Measurements from ENCODE around the gene VAT1L.

The VAT1L gene

GRCh38 chr16:77836801-77837200 lies 48.4 kb downstream of the VAT1L start:
- no peak for DNase-seq

DNA sequence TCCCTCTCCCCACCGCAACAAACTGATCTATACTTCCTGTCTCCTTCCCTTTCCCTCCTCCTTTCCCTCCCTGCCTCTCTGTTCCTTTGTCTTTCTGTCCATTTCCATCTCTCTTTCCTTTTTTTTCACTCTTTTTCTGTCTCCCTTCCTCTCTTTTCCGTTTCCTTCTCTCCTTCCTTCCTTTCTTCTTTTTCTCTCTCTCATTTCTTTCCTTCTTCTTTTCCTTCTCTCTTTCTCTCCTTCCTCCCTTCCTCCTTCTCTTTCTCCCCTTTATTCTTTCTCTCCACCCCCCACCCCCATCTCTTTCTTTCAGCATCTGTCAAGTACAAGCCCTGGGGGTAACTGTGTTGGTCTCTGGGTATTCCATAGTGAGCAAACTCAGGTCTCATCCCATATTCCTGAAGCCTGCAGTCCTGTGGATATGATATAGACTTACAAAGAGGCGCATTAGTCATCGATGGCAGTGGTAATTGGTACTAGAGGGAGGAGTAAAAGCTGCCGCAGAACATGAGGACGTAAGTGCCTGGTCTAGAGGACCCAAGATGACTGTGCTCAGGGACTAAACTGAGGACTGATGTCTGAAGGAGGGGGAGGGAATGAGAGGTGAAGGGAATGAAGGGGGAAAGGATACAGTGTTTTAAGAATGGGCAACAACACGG lies 50.4 kb downstream of the VAT1L start:
- no peak for DNase-seq

DNA sequence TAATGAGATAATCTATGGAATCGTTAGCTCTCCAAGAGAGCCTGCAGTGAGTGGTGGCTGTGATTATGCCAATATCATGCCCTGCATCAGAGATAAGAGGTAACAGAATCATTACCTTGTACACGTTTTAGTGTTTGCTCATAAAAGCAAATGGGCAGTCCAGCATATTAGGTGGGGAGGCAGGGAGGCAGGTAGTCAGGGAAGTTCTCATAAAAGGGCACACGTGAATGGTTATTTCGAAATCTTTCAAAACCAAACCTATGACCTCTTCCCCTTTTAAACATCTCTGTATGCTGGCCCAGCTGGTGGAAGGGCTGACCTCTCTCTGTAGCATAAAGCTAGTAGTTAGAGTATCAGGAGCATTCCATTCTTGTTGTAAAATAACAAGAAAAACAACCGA lies 51.7 kb downstream of the VAT1L start:
- DNase-seq = no peak

DNA sequence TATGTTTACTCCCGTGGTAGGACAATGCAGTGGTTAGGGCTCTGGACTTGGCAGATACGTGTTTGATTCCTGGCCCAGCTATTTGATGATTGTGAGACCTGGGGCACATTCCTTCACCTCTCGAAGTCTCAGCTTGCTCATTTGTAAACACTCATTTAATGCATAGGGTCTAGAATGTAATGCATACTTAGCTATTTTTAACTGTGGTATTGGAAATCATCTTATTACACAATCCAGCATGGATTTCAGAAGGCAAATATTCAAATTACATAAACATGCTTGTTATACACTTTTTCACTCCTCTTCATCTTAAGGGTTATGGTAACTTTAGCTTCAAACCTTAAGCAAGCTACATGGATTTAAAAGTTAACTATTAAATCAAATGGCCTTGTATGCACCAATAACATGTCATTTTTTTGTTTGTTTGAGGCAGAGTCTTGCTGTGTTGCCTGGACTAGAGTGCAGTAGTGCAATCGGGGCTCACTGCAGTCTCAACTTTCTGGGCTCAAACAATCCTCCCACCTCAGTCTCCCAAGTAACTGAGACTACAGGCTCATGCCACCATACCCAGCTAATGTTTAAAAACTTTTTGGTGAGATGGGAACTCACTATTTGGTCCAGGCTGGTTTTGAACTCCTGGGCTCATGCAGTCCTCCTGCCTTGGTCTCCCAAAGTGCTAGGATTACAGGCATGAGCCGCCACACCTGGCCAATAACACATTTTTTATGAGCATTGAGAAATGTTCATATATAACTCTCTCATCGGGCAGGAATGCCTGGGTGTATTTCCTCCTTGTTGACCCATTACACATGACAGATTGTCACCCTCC lies 52.5 kb downstream of the VAT1L start:
- DNase-seq = no peak

GRCh38 chr16:77841502-77841763 lies 53.1 kb downstream of the VAT1L start:
- no peak for DNase-seq

DNA sequence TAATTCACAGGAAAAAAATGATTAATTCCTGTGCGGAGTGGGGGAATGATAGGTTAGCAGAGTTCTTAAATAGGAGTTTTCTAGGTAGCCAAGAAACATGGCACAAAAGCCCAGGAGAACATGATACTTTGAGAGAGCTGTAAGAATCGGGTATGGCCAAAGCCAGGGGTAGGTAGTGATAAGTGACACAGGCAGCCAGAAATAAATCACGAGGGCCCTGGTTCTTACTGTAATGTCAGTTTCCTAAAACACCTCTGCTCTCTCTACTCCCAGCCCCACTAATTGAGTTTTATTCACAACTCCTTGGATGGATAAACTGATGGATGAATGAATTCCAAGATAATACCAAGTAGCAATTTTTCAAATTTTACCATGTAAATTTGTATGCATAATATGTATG lies 54.1 kb downstream of the VAT1L start:
- no peak for DNase-seq

DNA sequence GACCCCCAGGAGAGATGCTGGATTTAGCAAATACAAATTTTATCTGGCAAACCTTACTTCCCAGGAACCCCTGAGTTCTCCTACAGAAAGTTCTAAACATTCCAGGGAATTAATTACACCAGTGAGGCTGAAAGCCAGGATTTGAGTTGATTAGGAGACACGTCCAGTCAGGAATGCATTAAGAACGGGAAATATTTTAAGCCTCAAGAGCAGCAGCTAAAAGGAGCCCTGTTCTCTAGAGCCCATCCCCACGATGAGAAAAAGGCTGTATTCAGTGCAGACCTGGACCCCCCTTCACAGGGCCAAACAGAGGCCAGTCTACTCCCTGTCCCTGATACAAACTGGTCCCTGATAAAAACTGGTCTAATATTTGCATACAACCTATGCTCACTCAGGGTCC lies 55.0 kb downstream of the VAT1L start:
- peak; percentile 44 for DNase-seq

- DNase-seq = no peak
These were observed 56.4 kb downstream of the VAT1L start for GRCh38 chr16:77844801-77845200.

DNA sequence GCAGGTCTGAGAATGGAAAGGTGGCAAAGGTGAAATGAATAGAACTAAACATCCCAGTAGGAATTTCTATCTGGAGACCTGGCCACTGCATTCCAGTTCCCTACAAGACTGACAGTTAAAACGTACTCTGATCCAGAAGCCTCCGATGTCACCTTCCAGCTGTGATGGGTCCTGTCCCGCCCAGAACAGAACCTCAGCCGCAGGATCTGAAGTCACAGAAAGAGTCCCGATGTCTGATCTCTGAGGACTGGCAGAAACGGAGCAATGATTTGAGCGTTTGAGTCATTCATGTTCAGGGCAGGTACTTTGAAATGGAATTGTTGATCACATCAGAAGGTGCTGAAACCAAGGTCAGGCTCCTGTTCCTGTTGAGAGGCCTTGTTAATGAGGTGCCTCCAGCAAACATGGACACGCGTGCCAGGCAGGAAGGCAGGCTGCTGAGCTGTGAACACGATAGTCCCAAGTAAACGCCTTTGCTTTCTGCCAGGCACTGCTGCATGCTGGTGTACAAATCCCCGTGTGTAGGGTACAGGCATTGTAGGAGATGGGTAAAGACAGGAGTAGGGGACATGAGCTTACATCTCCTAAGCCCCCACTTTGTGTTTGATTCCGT lies 61.4 kb downstream of the VAT1L start:
- no peak for DNase-seq

DNA sequence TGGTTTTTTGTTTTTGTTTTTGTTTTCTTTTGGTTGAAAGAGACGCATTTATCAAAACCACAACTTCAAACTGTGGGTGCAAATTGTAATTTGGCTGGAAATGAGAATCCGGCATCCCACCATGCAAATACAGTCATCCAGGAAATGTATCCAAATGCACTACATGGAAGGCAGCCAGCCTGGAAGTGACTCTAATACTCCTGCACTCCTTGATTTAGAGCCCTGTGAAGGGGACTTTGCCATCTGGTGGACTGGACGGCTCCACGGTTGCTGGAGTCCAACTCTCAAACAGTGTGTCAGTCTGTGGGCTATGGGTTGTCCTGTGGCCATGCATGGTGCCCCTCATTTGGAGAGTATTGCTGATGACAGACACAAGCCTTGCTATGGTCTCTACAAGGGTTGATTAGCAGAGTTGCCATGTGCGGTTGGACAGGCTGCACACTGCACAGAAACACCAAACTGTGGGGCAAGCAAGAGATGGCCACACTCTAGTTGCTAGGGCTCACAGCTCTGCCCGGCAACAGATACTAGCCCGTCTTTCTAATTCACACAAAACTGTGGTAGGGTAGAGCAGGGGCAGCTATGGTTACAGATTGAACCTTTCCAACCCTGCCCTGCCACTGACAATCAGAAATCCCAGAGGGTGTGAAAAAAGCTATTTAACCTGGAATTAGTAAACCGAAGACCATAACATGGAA lies 62.4 kb downstream of the VAT1L start:
- no peak for DNase-seq

DNA sequence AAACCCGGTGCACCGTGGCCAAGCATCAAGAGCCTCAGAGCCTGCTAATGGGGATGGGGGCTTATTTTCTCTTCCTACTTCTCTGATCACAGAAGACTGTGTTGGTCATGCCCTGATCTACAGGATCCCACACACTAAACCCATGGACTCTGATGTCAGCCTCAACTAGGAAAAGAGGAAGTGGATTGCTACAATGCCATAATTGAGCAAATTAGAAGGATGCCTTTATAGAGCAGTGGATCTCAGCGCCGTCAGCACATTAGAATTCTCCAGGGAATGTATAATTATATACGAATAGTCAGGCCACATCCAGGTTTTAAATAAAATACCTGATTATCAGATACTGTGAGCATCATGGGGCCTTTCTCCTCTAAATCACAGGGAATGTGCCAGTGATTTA lies 64.8 kb downstream of the VAT1L start:
- no peak for DNase-seq

DNA sequence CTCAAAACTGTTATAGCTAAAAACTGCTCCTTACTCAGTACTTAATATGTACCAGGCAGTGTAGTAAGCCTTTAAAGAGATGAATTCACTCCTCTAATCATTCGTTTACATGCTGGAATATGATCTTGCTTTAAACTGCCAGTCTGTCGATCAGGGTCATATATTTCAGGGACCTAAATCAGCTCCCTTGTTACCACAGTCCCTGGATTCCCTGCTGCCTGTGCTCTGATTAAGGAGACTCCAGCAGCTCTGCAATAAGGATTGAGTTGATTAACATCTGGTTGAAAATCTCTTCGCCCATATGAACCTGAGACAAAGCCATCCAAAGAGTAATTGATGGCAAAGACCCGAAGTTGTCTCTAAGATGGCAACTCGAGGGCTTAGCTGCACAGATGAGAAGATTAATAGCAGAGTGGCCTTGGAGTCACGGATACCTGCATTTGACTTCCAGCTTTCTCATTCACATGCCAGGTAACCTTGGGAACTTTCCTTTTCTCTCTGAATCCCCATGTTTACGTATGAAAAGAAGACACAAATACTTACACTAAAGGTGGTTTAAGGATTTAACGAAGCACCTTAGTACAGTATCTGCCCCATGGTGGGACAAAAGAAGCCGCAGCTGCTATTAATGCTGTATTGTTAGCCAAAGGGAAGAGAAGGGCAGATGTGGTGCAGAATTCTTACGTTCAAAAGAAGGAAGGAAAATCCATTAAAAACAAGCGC lies 68.2 kb downstream of the VAT1L start:
- no peak for DNase-seq

DNA sequence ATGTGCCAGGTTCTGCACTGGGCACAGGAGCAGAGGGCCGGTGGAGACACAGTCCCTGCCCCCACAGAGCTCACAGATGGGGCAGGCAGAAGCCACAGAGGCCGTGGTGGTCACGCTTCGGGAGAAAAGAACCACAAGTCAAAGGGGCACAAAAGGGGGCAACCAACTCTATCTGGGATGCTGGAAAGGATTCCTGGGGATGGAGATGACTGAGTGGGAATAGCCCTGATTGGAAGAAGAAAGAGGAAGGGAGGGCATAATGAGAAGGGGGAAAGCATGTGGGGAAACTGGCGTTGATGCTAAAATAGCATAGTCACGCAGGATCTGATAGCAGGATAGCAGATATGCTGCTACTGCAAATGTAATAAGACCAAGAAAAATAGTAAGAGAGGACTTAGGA lies 69.7 kb downstream of the VAT1L start:
- no peak for DNase-seq

GRCh38 chr16:77859493-77860232 lies 71.3 kb downstream of the VAT1L start:
- DNase-seq = no peak

GRCh38 chr16:77860953-77861352 lies 72.6 kb downstream of the VAT1L start:
- no peak for DNase-seq

DNA sequence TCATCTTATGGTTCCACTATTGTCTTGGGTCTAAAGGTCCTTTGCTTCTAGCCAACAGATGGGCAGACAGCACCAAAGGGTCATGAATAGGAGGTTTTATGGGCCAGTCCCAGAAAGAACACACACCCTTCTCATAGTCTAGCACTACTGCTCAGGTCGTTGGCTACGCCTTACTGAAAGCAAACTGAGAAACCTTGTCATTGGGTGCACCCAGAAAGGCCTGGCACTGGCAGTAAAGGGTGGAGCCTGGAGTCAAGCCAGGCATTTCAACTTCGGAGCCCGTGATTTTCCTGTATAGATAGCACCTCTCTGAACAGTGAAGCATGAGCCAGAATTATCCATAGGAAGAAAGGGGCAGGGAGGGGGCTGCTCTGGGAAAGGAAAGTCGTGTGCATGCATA lies 74.9 kb downstream of the VAT1L start:
- no peak for DNase-seq

- no peak for DNase-seq
These were observed 78.4 kb downstream of the VAT1L start for GRCh38 chr16:77866752-77867151.

DNA sequence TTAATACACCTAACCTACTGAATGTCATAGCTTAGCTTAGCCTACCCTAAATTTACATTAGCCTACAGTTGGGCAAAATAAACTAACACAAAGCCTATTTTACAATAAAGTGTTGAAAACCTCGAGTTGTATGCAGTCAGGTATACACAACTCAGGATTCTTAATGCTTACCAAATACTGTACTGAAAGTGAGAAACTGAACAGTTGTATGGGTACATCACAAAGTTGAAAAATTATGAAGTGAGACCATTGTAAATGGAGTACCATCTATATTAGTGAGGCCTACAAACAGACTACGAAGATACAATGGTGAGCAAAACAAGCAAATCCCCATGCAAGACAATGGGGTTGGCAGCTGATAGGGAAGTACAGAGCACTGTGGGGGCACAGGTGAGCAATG lies 79.7 kb downstream of the VAT1L start:
- no peak for DNase-seq

DNA sequence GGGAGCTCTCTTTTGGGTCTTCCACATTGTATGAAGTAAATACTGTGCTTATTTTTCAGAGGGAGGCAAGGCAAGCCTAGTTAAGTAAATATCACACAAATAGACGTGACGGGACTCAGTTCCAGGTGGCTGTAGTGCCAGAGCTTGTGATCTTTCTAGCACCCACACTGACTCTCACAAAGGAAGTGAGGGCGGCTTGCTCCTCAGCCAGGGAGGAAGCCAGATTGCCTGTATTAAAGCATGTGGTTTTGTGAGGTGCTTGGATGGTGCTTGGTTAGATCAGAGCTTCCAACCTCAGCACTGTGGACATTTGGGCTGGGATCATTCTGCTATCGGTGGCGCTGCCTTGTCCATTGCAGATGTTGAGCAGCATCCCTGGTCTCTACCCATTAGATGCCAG lies 80.1 kb downstream of the VAT1L start:
- DNase-seq = no peak

DNA sequence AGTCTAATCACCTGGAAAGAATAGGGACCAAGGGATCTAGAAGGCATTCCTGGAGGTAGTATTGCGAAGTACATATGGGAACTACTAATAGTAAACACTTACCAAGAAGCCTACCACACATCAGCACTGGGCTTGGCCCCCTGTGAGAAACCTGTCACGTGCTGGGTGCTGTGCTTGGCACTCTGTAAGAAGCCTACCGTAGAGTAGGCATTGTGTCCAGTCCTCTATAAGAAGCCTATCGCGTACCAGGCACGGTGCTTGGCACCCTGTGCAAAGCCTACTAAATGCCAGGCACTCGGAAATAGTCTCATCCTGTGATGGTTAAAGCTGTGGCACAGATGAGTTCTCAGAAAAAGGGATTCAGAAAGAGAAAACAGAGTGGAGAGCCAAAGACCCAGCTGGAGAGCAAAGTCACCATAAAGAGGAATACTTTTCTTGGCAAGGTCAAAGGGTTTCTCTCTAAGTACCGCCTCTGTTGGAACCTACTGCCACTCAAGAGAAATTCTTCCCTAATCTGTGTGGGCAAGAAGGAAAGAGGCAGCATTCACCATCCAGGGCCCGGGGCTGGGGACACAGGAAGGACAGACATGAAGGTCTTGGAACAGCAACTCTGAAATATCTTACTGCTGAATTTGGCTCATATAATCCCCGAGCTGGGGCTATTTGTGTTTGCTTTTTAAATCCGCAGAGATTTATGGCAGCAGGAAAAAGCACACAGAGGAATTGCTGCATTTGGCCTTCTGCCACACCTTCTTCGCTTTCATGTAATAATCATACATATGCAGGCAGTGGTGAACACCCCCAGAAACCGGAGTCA lies 81.8 kb downstream of the VAT1L start:
- peak; percentile 47 for DNase-seq

- DNase-seq = no peak
These were observed 83.6 kb downstream of the VAT1L start for GRCh38 chr16:77871932-77872331.

DNA sequence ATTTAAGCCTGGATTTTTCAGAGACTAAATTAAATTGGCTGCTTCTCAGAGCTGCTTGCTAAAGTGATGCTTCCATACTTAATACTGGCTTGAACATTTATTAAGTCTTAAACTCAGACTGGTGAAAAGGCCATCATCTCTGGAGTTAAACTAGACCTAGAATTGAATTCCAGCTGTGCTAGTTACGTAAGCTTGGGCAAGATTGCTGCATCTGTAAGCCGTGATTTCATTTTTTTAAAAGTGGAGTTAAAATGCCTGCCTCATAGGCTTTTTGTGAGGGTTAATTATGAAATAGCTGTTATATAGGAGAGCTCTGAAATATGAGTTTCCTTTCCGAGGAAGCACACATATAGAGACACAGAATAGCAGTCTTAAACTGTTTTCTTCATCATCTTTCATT lies 84.7 kb downstream of the VAT1L start:
- no peak for DNase-seq

All from eye (tissue), 1 donor.